ENCODE results near the gene GALNTL6.

DNA sequence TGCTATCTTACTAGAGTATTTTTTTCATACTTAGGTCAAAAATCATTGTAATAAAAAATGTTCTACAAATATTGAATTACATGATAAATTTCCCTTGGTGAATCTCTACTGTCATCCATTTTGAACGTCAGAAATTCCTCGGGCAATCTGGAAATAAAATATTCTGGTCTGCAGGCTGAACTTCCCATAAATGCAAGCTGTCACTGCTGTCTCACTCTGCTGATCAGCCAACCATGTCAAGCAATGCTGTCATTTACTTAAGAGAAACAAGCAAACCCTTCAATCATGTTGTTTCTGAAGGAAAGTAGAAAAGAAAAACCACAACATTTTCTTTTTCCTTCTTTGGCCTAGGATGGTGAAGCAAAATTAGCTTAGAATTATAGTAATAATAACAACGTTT lies 841.3 kb downstream of the GALNTL6 start:
- TF ChIP-seq, protein P1, sequence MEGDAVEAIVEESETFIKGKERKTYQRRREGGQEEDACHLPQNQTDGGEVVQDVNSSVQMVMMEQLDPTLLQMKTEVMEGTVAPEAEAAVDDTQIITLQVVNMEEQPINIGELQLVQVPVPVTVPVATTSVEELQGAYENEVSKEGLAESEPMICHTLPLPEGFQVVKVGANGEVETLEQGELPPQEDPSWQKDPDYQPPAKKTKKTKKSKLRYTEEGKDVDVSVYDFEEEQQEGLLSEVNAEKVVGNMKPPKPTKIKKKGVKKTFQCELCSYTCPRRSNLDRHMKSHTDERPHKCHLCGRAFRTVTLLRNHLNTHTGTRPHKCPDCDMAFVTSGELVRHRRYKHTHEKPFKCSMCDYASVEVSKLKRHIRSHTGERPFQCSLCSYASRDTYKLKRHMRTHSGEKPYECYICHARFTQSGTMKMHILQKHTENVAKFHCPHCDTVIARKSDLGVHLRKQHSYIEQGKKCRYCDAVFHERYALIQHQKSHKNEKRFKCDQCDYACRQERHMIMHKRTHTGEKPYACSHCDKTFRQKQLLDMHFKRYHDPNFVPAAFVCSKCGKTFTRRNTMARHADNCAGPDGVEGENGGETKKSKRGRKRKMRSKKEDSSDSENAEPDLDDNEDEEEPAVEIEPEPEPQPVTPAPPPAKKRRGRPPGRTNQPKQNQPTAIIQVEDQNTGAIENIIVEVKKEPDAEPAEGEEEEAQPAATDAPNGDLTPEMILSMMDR (IDR thresholded peaks at IDR 0.05), result no peak
- TF ChIP-seq POLR2A (IDR thresholded peaks at IDR 0.05), result no peak
- no peak for TF ChIP-seq POLR2AphosphoS5 (IDR thresholded peaks at IDR 0.05)
- no peak for TF ChIP-seq EP300 (IDR thresholded peaks at IDR 0.05)
